Frontal cortex (tissue), 4 donors: ENCODE data around the gene C17orf75. TPM values are rescaled to one million over a fixed set of nuclear protein-coding genes. Genes with fewer than 3 reads are reported as not detected.
A peak's percentile ranks its signal among the peaks of the same experiment; 100 is the strongest.
"Not testable (repeated sequence)": the region's sequence is repeated elsewhere in the genome, so short reads cannot be mapped to it uniquely, and the experiment has no call there.

Experiments used
- DNase-seq, 2 donors: peaks; one replicate each; pipeline ENCODE4 v3.0.0; 2012; ENCODE audit warnings: low spot score in 2 of 2
- FAIRE-seq: peaks from 2 replicates; lab custom pipeline; 2012; peaks lifted over from hg19 to GRCh38; lab: Jason Lieb, UNC
- total RNA-seq: library from RNA; depleted of rRNA; stranded (reverse); fragments of >200 nt; gene quantifications from one replicate; pipeline ENCODE4 v1.2.3, GENCODE V29; 2014
- donor health status: control.
- donor health status: control.
- donor health status: control.

Gene C17orf75
- total RNA-seq, 1 donor from 2014 or later = 47.3 TPM

- DNase-seq (no peak), FAIRE-seq (no peak)
Measured at GRCh38 chr17:32349503-32349853, 7.5 kb upstream of the C17orf75 start.

- DNase-seq (no peak), FAIRE-seq (no peak)
Measured at GRCh38 chr17:32348483-32348800, 6.5 kb upstream of the C17orf75 start.

- DNase-seq = no peak
- FAIRE-seq = no peak
Measured at GRCh38 chr17:32345951-32346600, 4.1 kb upstream of the C17orf75 start.

GRCh38 chr17:32342603-32343325 lies 791 bp upstream of the C17orf75 start:
- DNase-seq = no peak
- FAIRE-seq = no peak

GRCh38 chr17:32341141-32341856 lies 674 bp downstream of the C17orf75 start:
- no peak for FAIRE-seq
- no peak for DNase-seq

- FAIRE-seq (no peak), DNase-seq (no peak)
Measured at GRCh38 chr17:32335687-32336086, 6.3 kb downstream of the C17orf75 start.

GRCh38 chr17:32335046-32335445 lies 6.9 kb downstream of the C17orf75 start:
- FAIRE-seq (no peak), DNase-seq (no peak)

GRCh38 chr17:32333187-32333586 lies 8.8 kb downstream of the C17orf75 start:
- FAIRE-seq (no peak), DNase-seq (no peak)

GRCh38 chr17:32331243-32332040 lies 10.5 kb downstream of the C17orf75 start:
- FAIRE-seq (no peak), DNase-seq (no peak)

- DNase-seq (no peak), FAIRE-seq (no peak)
Measured at GRCh38 chr17:32330147-32330546, 11.8 kb downstream of the C17orf75 start.

- FAIRE-seq (no peak), DNase-seq (no peak)
Measured at GRCh38 chr17:32327911-32328310, 14.1 kb downstream of the C17orf75 start.

GRCh38 chr17:32323811-32324491 lies 18.0 kb downstream of the C17orf75 start:
- DNase-seq = peak in 1 of 2 donors; percentile 63

GRCh38 chr17:32323046-32323445 lies 18.9 kb downstream of the C17orf75 start:
- FAIRE-seq = no peak
- DNase-seq = no peak

More at GRCh38 chr17:32323811-32324491, 18.0 kb downstream of the C17orf75 start:
- FAIRE-seq = no peak

GRCh38 chr17:32320847-32321246 lies 21.1 kb downstream of the C17orf75 start:
- DNase-seq (no peak), FAIRE-seq (no peak)

GRCh38 chr17:32320080-32320479 lies 21.9 kb downstream of the C17orf75 start:
- not testable (repeated sequence) for DNase-seq, FAIRE-seq

- FAIRE-seq (no peak), DNase-seq (peak; percentile 69 to 80)
Measured at GRCh38 chr17:32319548-32319905, 22.4 kb downstream of the C17orf75 start.

GRCh38 chr17:32318071-32318470 lies 23.9 kb downstream of the C17orf75 start:
- no peak for DNase-seq
- FAIRE-seq = no peak

- FAIRE-seq (no peak), DNase-seq (no peak)
Measured at GRCh38 chr17:32317353-32317752, 24.6 kb downstream of the C17orf75 start.

GRCh38 chr17:32316653-32317052 lies 25.3 kb downstream of the C17orf75 start:
- FAIRE-seq, DNase-seq: not testable (repeated sequence)

GRCh38 chr17:32315171-32315570 lies 26.8 kb downstream of the C17orf75 start:
- DNase-seq = no peak

More at GRCh38 chr17:32315171-32315570, 26.8 kb downstream of the C17orf75 start:
- FAIRE-seq = no peak
